ENCODE data around the gene STOML1. TPM values are rescaled to one million over a fixed set of nuclear protein-coding genes. Genes with fewer than 3 reads are reported as not detected.

STOML1 gene
- total RNA-seq, 8 experiments from 2014 or later = 7.7 to 31.4 (median 18.2) TPM

DNA sequence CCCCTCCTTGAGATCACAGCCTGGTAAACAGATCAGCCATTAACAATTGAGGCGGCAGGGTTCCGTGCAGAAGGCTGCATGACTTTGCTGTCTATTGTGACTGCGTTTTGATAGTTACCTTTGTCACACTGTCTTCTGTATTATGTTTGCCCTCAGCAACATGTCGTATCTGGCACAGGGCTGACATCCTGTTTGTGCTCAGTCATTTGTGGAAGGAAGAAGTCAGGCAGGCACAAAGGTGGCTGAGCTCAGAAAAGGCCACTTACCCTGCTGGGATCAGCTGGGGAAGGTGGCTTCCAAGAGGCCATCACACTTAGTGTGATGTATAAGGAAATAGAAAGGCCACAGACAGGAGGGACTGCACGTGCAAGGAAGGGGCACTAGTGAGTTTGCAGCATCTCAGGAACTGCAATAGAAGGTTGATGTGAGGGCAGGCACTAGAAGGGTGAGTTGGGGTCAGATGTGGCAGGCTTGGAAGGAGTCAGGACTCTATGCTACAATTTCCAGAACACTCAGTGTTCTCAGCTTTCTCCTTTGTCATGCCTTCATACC lies 15.8 kb upstream of the STOML1 start:
- in situ Hi-C loops (cut with MboI; ENCODE audit: low pct_unique_long_range_greater_than_20kb in 2 of 9, low sequenced_read_pairs in 9 of 9, unreplicated experiment in 9 of 9) = no loop called here
- Histone ChIP-seq H3K27ac (no peak overlapping the region), H3K4me3 (no peak overlapping the region), H3K4me1 (replicated peaks in 1 of 2) (no peaks in the 10 kb centered on the region)
- no peak for ATAC-seq (replicated peaks in 6 of 8)
- WGBS, 10 experiments = 57 to 100% (median 78%) methylated on average over 1 to 4 of the region's 5 CpGs; no CpG with 5 or more reads in 2 of the 10 experiments

GRCh38 chr15:74006774-74007639 lies 14.9 kb upstream of the STOML1 start:
- ATAC-seq (replicated peaks in 6 of 8) = no peak
- in situ Hi-C loops (cut with MboI; ENCODE audit: low pct_unique_long_range_greater_than_20kb in 2 of 9, low sequenced_read_pairs in 9 of 9, unreplicated experiment in 9 of 9) = no loop called here
- Histone ChIP-seq H3K27ac (no peak overlapping the region), H3K4me3 (no peak overlapping the region), H3K4me1 (replicated peaks in 1 of 2) (no peaks in the 10 kb centered on the region)
- 60 to 98% (median 87%) methylated on average over 4 to 11 of the region's 11 CpGs; no CpG with 5 or more reads in 2 of the 10 experiments for WGBS, 10 experiments

DNA sequence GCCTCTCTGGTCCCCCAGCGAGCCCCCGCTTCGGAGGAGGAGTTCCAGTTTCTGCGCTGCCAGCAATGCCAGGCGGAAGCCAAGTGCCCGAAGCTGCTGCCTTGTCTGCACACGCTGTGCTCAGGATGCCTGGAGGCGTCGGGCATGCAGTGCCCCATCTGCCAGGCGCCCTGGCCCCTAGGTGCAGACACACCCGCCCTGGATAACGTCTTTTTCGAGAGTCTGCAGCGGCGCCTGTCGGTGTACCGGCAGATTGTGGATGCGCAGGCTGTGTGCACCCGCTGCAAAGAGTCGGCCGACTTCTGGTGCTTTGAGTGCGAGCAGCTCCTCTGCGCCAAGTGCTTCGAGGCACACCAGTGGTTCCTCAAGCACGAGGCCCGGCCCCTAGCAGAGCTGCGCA lies 5.9 kb upstream of the STOML1 start:
- in situ Hi-C loops (cut with MboI; ENCODE audit: low pct_unique_long_range_greater_than_20kb in 2 of 9, low sequenced_read_pairs in 9 of 9, unreplicated experiment in 9 of 9) = no loop called here
- H3K4me1 ChIP-seq (replicated peaks in 1 of 2) = peaks cover 16% of the 10 kb centered on the region in 2 donors
- WGBS, 10 experiments = 92 to 100% (median 100%) methylated on average over 2 to 3 of the region's 27 CpGs; no CpG with 5 or more reads in 5 of the 10 experiments
- H3K27ac ChIP-seq = no peak overlapping the region
- ATAC-seq (replicated peaks in 6 of 8) = no peak
- no peak overlapping the region for H3K4me3 ChIP-seq

GRCh38 chr15:73996939-73997338 lies 4.8 kb upstream of the STOML1 start:
- in situ Hi-C loops (cut with MboI; ENCODE audit: low pct_unique_long_range_greater_than_20kb in 2 of 9, low sequenced_read_pairs in 9 of 9, unreplicated experiment in 9 of 9) = no loop called here
- no peak overlapping the region for H3K27ac ChIP-seq
- peaks cover 19% of the 10 kb centered on the region in 2 donors for H3K4me1 ChIP-seq (replicated peaks in 1 of 2)
- peak in 3 of 8 experiments; percentile 6 to 21 (median 21) for ATAC-seq (replicated peaks in 6 of 8)
- no peak overlapping the region for H3K4me3 ChIP-seq
- WGBS, 10 experiments = 0 to 83% (median 66%) methylated on average over 1 to 5 of the region's 5 CpGs; no CpG with 5 or more reads in 1 of the 10 experiments

DNA sequence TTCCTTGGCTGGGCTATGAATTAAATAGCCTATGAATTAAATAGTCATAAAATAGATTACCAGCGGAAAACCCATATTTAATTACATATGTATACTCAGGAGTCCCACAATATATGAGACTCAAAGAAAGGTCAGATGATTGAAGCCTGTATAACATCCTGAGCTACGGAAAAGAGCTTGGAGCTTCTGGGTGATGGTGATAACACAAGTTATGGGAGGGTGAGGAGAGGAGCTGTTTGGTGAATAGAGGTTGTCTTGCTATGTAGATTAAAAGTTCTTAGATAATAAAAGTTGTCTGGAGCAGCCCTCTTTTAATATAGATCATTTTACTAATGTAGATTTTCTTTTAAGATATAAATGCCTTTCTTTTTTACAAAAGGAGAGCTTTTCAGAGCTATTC lies 4.2 kb upstream of the STOML1 start:
- Histone ChIP-seq H3K4me1 (replicated peaks in 1 of 2) (peaks cover 19 to 20% of the 10 kb centered on the region in 2 donors), H3K27ac (no peak overlapping the region), H3K4me3 (no peak overlapping the region)
- no peak for ATAC-seq (replicated peaks in 6 of 8)
- in situ Hi-C loops (cut with MboI; ENCODE audit: low pct_unique_long_range_greater_than_20kb in 2 of 9, low sequenced_read_pairs in 9 of 9, unreplicated experiment in 9 of 9) = no loop called here
- 0 to 100% (median 49%) methylated on average over 1 to 2 of the region's 2 CpGs; no CpG with 5 or more reads in 2 of the 10 experiments for WGBS, 10 experiments

- in situ Hi-C loops (cut with MboI; ENCODE audit: low pct_unique_long_range_greater_than_20kb in 2 of 9, low sequenced_read_pairs in 9 of 9, unreplicated experiment in 9 of 9) = no loop called here
- ATAC-seq (replicated peaks in 6 of 8) = peak; percentile 3 to 18 (median 10)
- WGBS, 10 experiments = 0 to 33% (median 0%) methylated on average over 1 to 11 of the region's 18 CpGs; no CpG with 5 or more reads in 1 of the 10 experiments
- Histone ChIP-seq H3K4me1 (replicated peaks in 1 of 2) (peaks cover 26% of the 10 kb centered on the region in 2 donors), H3K4me3 (peak overlapping the region; percentile 45 to 91 (median 80)), H3K27ac (peak overlapping the region in 1 of 2 donors; percentile 49)
Observed at GRCh38 chr15:73994912-73995622, 3.0 kb upstream of the STOML1 start.

- Histone ChIP-seq H3K27ac (peak within 1 kb of the TSS; percentile 49 to 57), H3K4me3 (peak within 1 kb of the TSS; percentile 45 to 91 (median 80)), H3K4me1 (replicated peaks in 1 of 2) (peaks cover 26% of the 10 kb centered on the region in 2 donors)
- ATAC-seq (replicated peaks in 6 of 8) = peak; percentile 76 to 89 (median 87)
- WGBS, 10 experiments = 0 to 3% (median 0%) methylated on average over 1 to 8 of the region's 27 CpGs; no CpG with 5 or more reads in 4 of the 10 experiments
- in situ Hi-C loops (cut with MboI; ENCODE audit: low pct_unique_long_range_greater_than_20kb in 2 of 9, low sequenced_read_pairs in 9 of 9, unreplicated experiment in 9 of 9) = no loop called here
Observed at GRCh38 chr15:73994413-73994883, 2.4 kb upstream of the STOML1 start, which contains the start of gene PML. TSS of gene PML (plus strand) at chr15:73994716. CDS start at chr15:73994813, 97 bp downstream.

- WGBS, 10 experiments = 40 to 100% (median 90%) methylated on average over 1 to 3 of the region's 10 CpGs; no CpG with 5 or more reads in 3 of the 10 experiments
- Histone ChIP-seq H3K4me1 (replicated peaks in 1 of 2) (peaks cover 26% of the 10 kb centered on the region in 2 donors), H3K4me3 (peak overlapping the region; percentile 45 to 91 (median 80)), H3K27ac (no peak overlapping the region)
- no peak for ATAC-seq (replicated peaks in 6 of 8)
- in situ Hi-C loops (cut with MboI; ENCODE audit: low pct_unique_long_range_greater_than_20kb in 2 of 9, low sequenced_read_pairs in 9 of 9, unreplicated experiment in 9 of 9) = no loop called here
Observed at GRCh38 chr15:73993211-73993994, 1.3 kb upstream of the STOML1 start.

- peaks cover 26% of the 10 kb centered on the region in 2 donors for H3K4me1 ChIP-seq (replicated peaks in 1 of 2)
- in situ Hi-C loops (cut with MboI; ENCODE audit: low pct_unique_long_range_greater_than_20kb in 2 of 9, low sequenced_read_pairs in 9 of 9, unreplicated experiment in 9 of 9) = no loop called here
- 82 to 100% (median 87%) methylated on average over 2 to 4 of the region's 5 CpGs; no CpG with 5 or more reads in 6 of the 10 experiments for WGBS, 10 experiments
- no peak overlapping the region for H3K27ac ChIP-seq
- H3K4me3 ChIP-seq = peak overlapping the region in 4 of 5 donors; percentile 82 to 96 (median 92)
- ATAC-seq (replicated peaks in 6 of 8) = no peak
Observed at GRCh38 chr15:73992594-73992898, 451 bp upstream of the STOML1 start.

GRCh38 chr15:73991260-73991659 lies 835 bp downstream of the STOML1 start:
- in situ Hi-C loops (cut with MboI; ENCODE audit: low pct_unique_long_range_greater_than_20kb in 2 of 9, low sequenced_read_pairs in 9 of 9, unreplicated experiment in 9 of 9) = no loop called here
- Histone ChIP-seq H3K4me1 (replicated peaks in 1 of 2) (peaks cover 30 to 33% of the 10 kb centered on the region in 2 donors), H3K27ac (no peak overlapping the region), H3K4me3 (peak overlapping the region; percentile 60 to 96 (median 91))
- peak in 2 of 8 experiments; percentile 4 to 21 for ATAC-seq (replicated peaks in 6 of 8)
- 0 to 89% (median 50%) methylated on average over 1 to 3 of the region's 5 CpGs; no CpG with 5 or more reads in 4 of the 10 experiments for WGBS, 10 experiments

DNA sequence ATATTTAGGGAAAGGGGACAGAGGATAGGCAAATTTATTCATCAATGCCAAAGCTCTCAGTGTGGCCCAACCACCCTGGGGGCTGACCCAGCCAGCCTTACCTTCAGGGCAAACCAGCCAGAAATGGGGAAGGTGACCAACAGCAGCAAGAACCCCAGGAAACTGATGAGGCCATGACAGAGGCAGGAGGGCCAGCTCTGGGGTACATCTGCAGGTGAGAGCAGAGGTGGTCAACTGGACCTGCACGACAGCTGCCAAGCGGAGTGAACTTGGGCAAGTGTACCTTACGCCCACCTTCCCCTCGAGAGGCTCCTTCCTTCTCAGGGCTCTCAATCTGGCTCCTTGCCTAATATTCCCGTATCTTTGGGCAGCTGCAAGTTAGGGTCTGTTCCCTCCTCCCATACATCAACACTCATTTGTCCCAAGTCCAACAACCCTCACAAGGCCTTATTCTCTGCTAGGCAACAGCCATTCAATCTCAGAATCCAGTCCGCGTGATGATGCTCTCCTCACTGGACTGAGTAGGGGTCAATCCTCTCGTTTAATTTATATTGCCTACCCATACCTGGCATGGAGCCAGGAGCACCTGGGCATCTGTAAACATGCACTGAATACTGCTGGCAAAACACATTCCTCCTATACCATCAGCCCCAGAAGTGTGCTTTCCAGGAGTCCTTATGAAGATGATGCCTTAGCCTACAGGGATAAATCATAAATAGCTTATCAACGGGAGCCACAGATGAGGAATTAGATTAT lies 1.7 kb downstream of the STOML1 start:
- ATAC-seq (replicated peaks in 6 of 8) = no peak
- no peak overlapping the region for H3K4me3 ChIP-seq

More for the DNA sequence above, 1.7 kb downstream of the STOML1 start:
- 25 to 100% (median 82%) methylated on average over 1 to 8 of the region's 9 CpGs; no CpG with 5 or more reads in 3 of the 10 experiments for WGBS, 10 experiments
- no peak overlapping the region for H3K27ac ChIP-seq
- in situ Hi-C loops (cut with MboI; ENCODE audit: low pct_unique_long_range_greater_than_20kb in 2 of 9, low sequenced_read_pairs in 9 of 9, unreplicated experiment in 9 of 9) = no loop called here
- H3K4me1 ChIP-seq (replicated peaks in 1 of 2) = peaks cover 33% of the 10 kb centered on the region in 2 donors
